ENCODE results near the gene GDPD2.

DNA sequence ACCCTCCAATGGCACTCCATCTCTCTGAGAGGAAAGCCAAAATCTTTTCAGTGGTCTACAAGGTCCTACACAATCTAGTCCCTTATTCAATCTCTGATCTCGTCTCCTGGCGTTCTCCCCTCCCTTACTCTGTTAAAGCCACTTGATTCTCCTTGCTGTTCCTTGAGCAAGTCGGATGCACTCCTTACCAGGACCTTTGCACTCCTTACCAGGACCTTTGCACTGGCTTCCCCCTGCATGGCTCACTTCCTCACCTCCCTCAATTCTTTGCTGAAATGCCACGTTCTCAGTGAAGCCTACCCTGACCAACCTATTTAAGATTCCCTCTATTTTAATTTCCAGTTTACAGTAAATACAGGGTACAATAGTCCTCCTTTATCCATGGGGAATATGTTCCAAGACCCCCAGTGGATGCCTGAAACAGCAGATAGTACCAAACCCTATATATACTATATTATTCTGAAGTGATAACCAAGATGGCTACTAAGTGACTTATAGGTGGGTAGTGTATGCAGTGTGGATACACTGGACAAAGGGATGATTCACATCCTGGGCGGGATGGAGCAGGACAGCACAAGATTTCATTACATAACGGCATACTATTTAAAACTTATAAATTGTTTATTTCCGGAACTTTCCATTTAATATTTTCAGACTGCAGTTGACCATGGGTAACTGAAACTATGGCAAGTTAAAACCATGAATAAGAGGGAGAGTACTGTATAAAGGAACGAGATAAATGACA lies 15.0 kb downstream of the GDPD2 start:
- TF ChIP-seq, protein P1, sequence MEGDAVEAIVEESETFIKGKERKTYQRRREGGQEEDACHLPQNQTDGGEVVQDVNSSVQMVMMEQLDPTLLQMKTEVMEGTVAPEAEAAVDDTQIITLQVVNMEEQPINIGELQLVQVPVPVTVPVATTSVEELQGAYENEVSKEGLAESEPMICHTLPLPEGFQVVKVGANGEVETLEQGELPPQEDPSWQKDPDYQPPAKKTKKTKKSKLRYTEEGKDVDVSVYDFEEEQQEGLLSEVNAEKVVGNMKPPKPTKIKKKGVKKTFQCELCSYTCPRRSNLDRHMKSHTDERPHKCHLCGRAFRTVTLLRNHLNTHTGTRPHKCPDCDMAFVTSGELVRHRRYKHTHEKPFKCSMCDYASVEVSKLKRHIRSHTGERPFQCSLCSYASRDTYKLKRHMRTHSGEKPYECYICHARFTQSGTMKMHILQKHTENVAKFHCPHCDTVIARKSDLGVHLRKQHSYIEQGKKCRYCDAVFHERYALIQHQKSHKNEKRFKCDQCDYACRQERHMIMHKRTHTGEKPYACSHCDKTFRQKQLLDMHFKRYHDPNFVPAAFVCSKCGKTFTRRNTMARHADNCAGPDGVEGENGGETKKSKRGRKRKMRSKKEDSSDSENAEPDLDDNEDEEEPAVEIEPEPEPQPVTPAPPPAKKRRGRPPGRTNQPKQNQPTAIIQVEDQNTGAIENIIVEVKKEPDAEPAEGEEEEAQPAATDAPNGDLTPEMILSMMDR (conservative IDR thresholded peaks at IDR 0.05; ENCODE audit: low read depth, low read length) = no peak
- TF ChIP-seq EZH2 (IDR thresholded peaks at IDR 0.05; ENCODE audit: borderline replicate concordance, low read depth, low read length, poor library complexity, severe bottlenecking) = no peak
